ENCODE data around the gene THSD4. TPM values are rescaled to one million over a fixed set of nuclear protein-coding genes. Genes with fewer than 3 reads are reported as not detected.

The THSD4 gene
- total RNA-seq, 4 donors from 2014 or later = 23.0 to 68.5 (median 48.6) TPM

- intact Hi-C loops (cut with DNase I) = no loop called here
- Histone ChIP-seq H3K4me3 (replicated peaks in 1 of 3) (no peak overlapping the region), H3K4me1 (peaks cover 0 to 5% of the 10 kb centered on the region in 2 donors), H3K9me3 (no peaks in the 10 kb centered on the region), H3K27ac (no peak overlapping the region), H3K36me3 (no peaks in the 10 kb centered on the region), H3K27me3 (no peaks in the 10 kb centered on the region)
- TF ChIP-seq POLR2A (IDR thresholded peaks at IDR 0.05) (no peak), CTCF (IDR thresholded peaks at IDR 0.05) (peak; percentile 27 to 75 (median 51))
- DNase-seq = peak; percentile 28 to 37
- WGBS, 2 donors = 39 to 45% methylated on average over 15 of the region's 15 CpGs
Measured at GRCh38 chr15:71730277-71731144, 615.2 kb downstream of the THSD4 start.

DNA sequence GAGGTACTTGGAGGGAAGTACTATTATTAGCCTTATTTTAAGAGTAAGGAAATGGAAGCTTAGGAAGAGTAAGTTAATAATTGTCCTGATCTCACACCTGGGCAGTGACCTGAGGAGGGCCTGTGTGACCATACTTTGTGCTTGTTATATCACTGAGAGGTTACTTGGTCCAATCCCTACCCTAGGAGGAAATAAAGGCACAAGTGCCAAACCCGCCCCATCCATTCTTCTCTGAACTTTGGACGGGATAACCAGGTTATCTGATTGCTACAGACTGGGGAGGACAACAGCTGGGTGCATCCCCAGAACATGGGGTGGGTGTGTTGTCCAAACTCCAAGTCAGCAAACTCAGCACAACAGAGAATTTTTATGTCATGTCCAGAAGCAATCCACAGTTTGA, 617.4 kb downstream of the THSD4 start:
- Histone ChIP-seq H3K9me3 (no peaks in the 10 kb centered on the region), H3K36me3 (no peaks in the 10 kb centered on the region), H3K4me1 (peaks cover 0 to 5% of the 10 kb centered on the region in 2 donors), H3K4me3 (replicated peaks in 1 of 3) (no peak overlapping the region), H3K27me3 (no peaks in the 10 kb centered on the region), H3K27ac (no peak overlapping the region)
- TF ChIP-seq POLR2A (IDR thresholded peaks at IDR 0.05) = no peak
- no peak for TF ChIP-seq CTCF (IDR thresholded peaks at IDR 0.05)
- 74 to 92% methylated on average over 2 of the region's 2 CpGs for WGBS, 2 donors
- intact Hi-C loops (cut with DNase I) = no loop called here
- no peak for DNase-seq

- 94 to 100% methylated on average over 1 of the region's 1 CpG for WGBS, 2 donors
Measured at GRCh38 chr15:71733122-71733521, 617.9 kb downstream of the THSD4 start.

DNA sequence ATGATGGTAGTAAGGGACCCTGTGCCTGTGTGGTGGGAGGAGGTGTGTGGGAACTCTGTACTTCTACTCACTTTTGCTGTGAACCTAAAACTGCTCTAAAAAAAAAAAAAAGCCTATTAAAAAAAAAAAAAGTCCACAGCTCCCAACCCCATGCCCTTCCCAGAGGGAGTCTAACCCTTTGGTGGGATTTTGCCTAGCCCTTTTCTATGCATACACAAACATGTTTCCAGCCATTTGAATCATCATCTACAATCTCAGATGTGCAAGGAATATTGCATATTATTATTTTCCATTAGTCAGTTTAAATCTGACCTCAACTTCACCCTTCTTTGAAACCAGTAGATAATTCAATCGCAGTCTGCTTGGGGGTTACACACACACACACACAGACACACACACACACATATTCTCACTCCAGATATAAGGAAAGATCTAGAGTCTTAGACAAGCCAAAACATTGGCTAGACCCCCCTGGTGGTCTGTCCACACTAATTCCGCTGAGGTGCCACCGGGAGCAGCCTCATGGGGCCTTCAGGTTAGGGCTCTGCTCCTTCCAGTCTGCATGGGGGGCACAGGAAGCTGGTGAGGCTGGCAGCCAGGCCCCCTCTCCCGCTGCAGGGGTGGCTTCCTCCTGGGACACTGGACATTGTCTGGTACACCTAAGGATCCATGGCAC, 619.6 kb downstream of the THSD4 start:
- Histone ChIP-seq H3K27ac (no peak overlapping the region), H3K36me3 (no peaks in the 10 kb centered on the region), H3K27me3 (no peaks in the 10 kb centered on the region), H3K4me3 (replicated peaks in 1 of 3) (no peak overlapping the region), H3K4me1 (peaks cover 0 to 5% of the 10 kb centered on the region in 2 donors), H3K9me3 (no peaks in the 10 kb centered on the region)
- WGBS, 2 donors = 83 to 93% methylated on average over 4 of the region's 4 CpGs
- no peak for DNase-seq
- intact Hi-C loops (cut with DNase I) = no loop called here
- TF ChIP-seq CTCF (IDR thresholded peaks at IDR 0.05) (no peak), POLR2A (IDR thresholded peaks at IDR 0.05) (no peak)

More at GRCh38 chr15:71733122-71733521, 617.9 kb downstream of the THSD4 start:
- Histone ChIP-seq H3K27ac (no peak overlapping the region), H3K4me3 (replicated peaks in 1 of 3) (no peak overlapping the region), H3K27me3 (no peaks in the 10 kb centered on the region), H3K9me3 (no peaks in the 10 kb centered on the region), H3K36me3 (no peaks in the 10 kb centered on the region), H3K4me1 (peaks cover 0 to 5% of the 10 kb centered on the region in 2 donors)
- no peak for TF ChIP-seq CTCF (IDR thresholded peaks at IDR 0.05)
- no peak for TF ChIP-seq POLR2A (IDR thresholded peaks at IDR 0.05)
- no peak for DNase-seq
- intact Hi-C loops (cut with DNase I) = no loop called here

GRCh38 chr15:71735385-71735757, 620.1 kb downstream of the THSD4 start:
- TF ChIP-seq CTCF (IDR thresholded peaks at IDR 0.05) (no peak), POLR2A (IDR thresholded peaks at IDR 0.05) (no peak)
- no peak overlapping the region for H3K4me3 ChIP-seq (replicated peaks in 1 of 3)
- peaks cover 0 to 2% of the 10 kb centered on the region in 2 donors for H3K4me1 ChIP-seq
- 94 to 97% methylated on average over 2 of the region's 2 CpGs for WGBS, 2 donors
- no peaks in the 10 kb centered on the region for H3K9me3 ChIP-seq
- H3K27ac ChIP-seq = no peak overlapping the region
- intact Hi-C loops (cut with DNase I) = no loop called here
- H3K27me3 ChIP-seq = no peaks in the 10 kb centered on the region
- H3K36me3 ChIP-seq = no peaks in the 10 kb centered on the region
- DNase-seq = no peak

All from thyroid gland (tissue), 4 donors.